Smooth muscle cell (in vitro differentiated cells): Measurements from ENCODE around the gene SFTA2. TPM values are rescaled to one million over a fixed set of nuclear protein-coding genes. Genes with fewer than 3 reads are reported as not detected.
A peak's percentile ranks its signal among the peaks of the same experiment; 100 is the strongest.

ENCODE experiments used
- DNase-seq: peaks from one replicate; lab custom pipeline; 2025; ENCODE audit not compliant: unreplicated experiment; lab: John Stamatoyannopoulos, UW
- H2AFZ ChIP-seq: fragments of 200-600 bp; sonication (generic); 2 replicates; pipeline ENCODE4 v1.6.0; 2016; ENCODE audit warnings: antibody characterized with exemption, low read depth, mild to moderate bottlenecking
- H3F3A ChIP-seq: fragments of 200-600 bp; sonication (generic); 2 replicates; pipeline ENCODE4 v1.6.0; 2017; ENCODE audit warnings: antibody characterized with exemption, low read depth
- H3K27ac ChIP-seq: fragments of 200-600 bp; sonication (generic); 2 replicates; pipeline ENCODE4 v1.5.1; 2016; ENCODE audit warnings: low read depth, mild to moderate bottlenecking
- H3K27me3 ChIP-seq: fragments of 200-600 bp; sonication (generic); 2 replicates; pipeline ENCODE4 v1.6.1; 2016; ENCODE audit warnings: low read depth, mild to moderate bottlenecking
- H3K36me3 ChIP-seq: fragments of 200-600 bp; sonication (generic); 2 replicates; pipeline ENCODE4 v1.5.1; 2016; ENCODE audit warnings: low read depth
- H3K4me1 ChIP-seq: fragments of 200-600 bp; sonication (generic); 2 replicates; pipeline ENCODE4 v1.5.1; 2016; ENCODE audit warnings: low read depth
- H3K4me2 ChIP-seq: fragments of 200-600 bp; sonication (generic); 2 replicates; pipeline ENCODE4 v1.6.0; 2016; ENCODE audit warnings: mild to moderate bottlenecking
- H3K4me3 ChIP-seq: fragments of 200-600 bp; sonication (generic); 2 replicates; pipeline ENCODE4 v1.5.1; 2016; ENCODE audit warnings: mild to moderate bottlenecking
- H3K79me2 ChIP-seq: fragments of 200-600 bp; sonication (generic); 2 replicates; pipeline ENCODE4 v1.6.0; 2016; ENCODE audit warnings: low read depth, mild to moderate bottlenecking
- H3K9ac ChIP-seq: fragments of 200-600 bp; sonication (generic); 2 replicates; pipeline ENCODE4 v1.6.0; 2016; ENCODE audit warnings: low read depth
- H3K9me3 ChIP-seq: fragments of 200-600 bp; sonication (generic); replicated peaks from 2 replicates; pipeline ENCODE4 v1.5.1; 2016; ENCODE audit warnings: low read depth
- H4K20me1 ChIP-seq: fragments of 200-600 bp; sonication (generic); 2 replicates; pipeline ENCODE4 v1.6.0; 2016; ENCODE audit warnings: low read depth
- WGBS: methylation state at CpG from one replicate; pipeline ENCODE4 v1.1.7; 2016; ENCODE audit warnings: low lambda C conversion rate; 5-methylcytosine and 5-hydroxymethylcytosine counted together
- microRNA-seq: library from miRNA; unstranded; fragments of <30 nt; microRNA quantifications from one replicate; pipeline ENCODE4, GENCODE V29; 2016; ENCODE audit warnings: borderline number of aligned reads
- polyA plus RNA-seq: library from polyadenylated mRNA; unstranded; fragments of >200 nt; fragmentation: Nextera tagmentation; extraction: Ambion mirVana; gene quantifications from 2 replicates; pipeline ENCODE4 v1.2.1, GENCODE V29; 2016
- small RNA-seq: library from RNA; depleted of rRNA; stranded (forward); fragments of <200 nt; gene quantifications from one replicate; pipeline ENCODE3, GENCODE V24; 2014
- total RNA-seq: library from RNA; depleted of rRNA; stranded (reverse); fragments of >200 nt; gene quantifications from 2 replicates; pipeline ENCODE4 v1.2.3, GENCODE V29; 2014
- TF ChIP-seq, protein P1 (sequence below): fragments of 200-600 bp; sonication (generic); IDR thresholded peaks from 2 replicates; pipeline ENCODE4 v1.5.1; 2017; ENCODE audit warnings: borderline replicate concordance, mild to moderate bottlenecking, antibody characterized with exemption; ENCODE audit not compliant: insufficient read depth, poor library complexity, severe bottlenecking

SFTA2 gene
- total and polyA plus RNA-seq, 2 experiments from 2014 or later: not detected

DNA sequence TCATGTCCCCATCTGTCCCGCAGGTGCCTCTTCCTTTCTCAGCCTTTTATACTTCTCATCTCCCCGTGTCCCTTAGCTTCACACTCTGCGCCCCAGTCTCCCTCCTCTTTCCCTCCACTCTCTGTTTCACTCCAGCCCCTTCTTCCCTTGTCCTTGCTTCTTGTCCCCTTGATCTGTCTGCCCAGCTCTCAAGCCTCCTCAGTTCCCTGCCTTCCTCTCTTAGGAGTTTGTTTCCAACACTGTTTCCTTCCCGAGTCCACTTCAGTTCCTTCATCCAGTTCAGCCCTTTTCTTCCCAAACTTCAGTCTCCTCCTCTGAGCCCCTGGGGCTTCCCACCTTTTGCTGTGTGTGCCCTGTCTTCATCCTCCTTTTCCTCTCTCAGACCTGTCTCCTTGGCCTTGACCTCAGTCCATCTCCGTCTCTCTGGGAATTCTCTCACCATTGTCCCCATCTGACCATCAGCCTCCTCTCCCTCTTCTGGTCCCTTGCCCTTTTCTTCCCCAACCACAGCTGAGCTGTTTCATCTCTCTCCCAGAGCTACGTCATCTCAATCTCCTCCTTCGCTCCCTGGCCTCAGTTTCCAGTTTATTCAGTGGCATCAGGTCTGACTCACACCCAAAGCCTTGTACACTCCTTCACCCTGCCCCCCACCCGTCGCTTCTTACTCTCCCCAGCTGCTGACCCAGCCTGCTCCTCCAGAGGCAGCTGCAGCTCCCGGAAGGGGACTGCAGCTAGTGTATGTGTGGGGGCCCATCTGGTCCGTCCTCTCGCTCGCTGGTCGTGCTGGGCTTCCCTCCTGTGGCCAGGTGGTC lies 50.4 kb downstream of the SFTA2 start:
- 32% methylated on average over 14 of the region's 14 CpGs for WGBS

More for the DNA sequence above, 50.4 kb downstream of the SFTA2 start:
- Histone ChIP-seq H3K4me2 (peak overlapping the region; percentile 96), H3K9me3 (no peaks in the 10 kb centered on the region), H3F3A (peaks cover 19% of the 10 kb centered on the region), H4K20me1 (peaks cover 14% of the 10 kb centered on the region), H3K4me3 (no peak overlapping the region), H3K27ac (peak overlapping the region; percentile 79), H2AFZ (peak overlapping the region; percentile 12), H3K9ac (no peak overlapping the region), H3K79me2 (peaks cover 19% of the 10 kb centered on the region), H3K4me1 (peaks cover 49% of the 10 kb centered on the region), H3K27me3 (no peaks in the 10 kb centered on the region), H3K36me3 (no peaks in the 10 kb centered on the region)
- TF ChIP-seq, protein P1, sequence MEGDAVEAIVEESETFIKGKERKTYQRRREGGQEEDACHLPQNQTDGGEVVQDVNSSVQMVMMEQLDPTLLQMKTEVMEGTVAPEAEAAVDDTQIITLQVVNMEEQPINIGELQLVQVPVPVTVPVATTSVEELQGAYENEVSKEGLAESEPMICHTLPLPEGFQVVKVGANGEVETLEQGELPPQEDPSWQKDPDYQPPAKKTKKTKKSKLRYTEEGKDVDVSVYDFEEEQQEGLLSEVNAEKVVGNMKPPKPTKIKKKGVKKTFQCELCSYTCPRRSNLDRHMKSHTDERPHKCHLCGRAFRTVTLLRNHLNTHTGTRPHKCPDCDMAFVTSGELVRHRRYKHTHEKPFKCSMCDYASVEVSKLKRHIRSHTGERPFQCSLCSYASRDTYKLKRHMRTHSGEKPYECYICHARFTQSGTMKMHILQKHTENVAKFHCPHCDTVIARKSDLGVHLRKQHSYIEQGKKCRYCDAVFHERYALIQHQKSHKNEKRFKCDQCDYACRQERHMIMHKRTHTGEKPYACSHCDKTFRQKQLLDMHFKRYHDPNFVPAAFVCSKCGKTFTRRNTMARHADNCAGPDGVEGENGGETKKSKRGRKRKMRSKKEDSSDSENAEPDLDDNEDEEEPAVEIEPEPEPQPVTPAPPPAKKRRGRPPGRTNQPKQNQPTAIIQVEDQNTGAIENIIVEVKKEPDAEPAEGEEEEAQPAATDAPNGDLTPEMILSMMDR: no peak
- no peak for DNase-seq

Small RNAs within 50 kb of the gene (microRNA-seq; reads per million reads assigned to microRNA genes)
- gene MIR4640: 7.0 reads per million, percentile 5 among the genes with 10 or more reads in this experiment

Small RNAs within 50 kb of the gene (small RNA-seq; reads per million reads assigned to genes)
- gene RF00019: not detected

Other genes with a start within 250 kb of the SFTA2 start
- 42.7 and 55.3 TPM in 2 replicates for gene PPP1R18, start 245.5 kb downstream of the SFTA2 start, total RNA-seq
- 41.6 and 51.6 TPM in 2 replicates for gene PPP1R18, start 245.5 kb downstream of the SFTA2 start, polyA plus RNA-seq
- gene NRM, start 241.2 kb downstream of the SFTA2 start, total RNA-seq: 14.6 and 25.8 TPM in 2 replicates
- 28.5 and 31.8 TPM in 2 replicates for gene NRM, start 241.2 kb downstream of the SFTA2 start, polyA plus RNA-seq
- gene MDC1, start 214.9 kb downstream of the SFTA2 start, total RNA-seq: 6.9 and 7.0 TPM in 2 replicates
- gene MDC1, start 214.9 kb downstream of the SFTA2 start, polyA plus RNA-seq: 17.1 and 19.0 TPM in 2 replicates
- 1,002 and 1,039 TPM in 2 replicates for gene TUBB, start 211.8 kb downstream of the SFTA2 start, total RNA-seq
- gene TUBB, start 211.8 kb downstream of the SFTA2 start, polyA plus RNA-seq: 855 and 1,009 TPM in 2 replicates
- gene FLOT1, start 189.5 kb downstream of the SFTA2 start, total RNA-seq: 79.8 and 87.6 TPM in 2 replicates
- gene FLOT1, start 189.5 kb downstream of the SFTA2 start, polyA plus RNA-seq: 117 and 146 TPM in 2 replicates
- gene IER3, start 187.6 kb downstream of the SFTA2 start, total RNA-seq: 732 and 736 TPM in 2 replicates
- 708 and 811 TPM in 2 replicates for gene IER3, start 187.6 kb downstream of the SFTA2 start, polyA plus RNA-seq
- 30.7 and 82.6 TPM in 2 replicates for gene DDR1, start 47.7 kb downstream of the SFTA2 start, total RNA-seq
- gene DDR1, start 47.7 kb downstream of the SFTA2 start, polyA plus RNA-seq: 23.8 and 77.3 TPM in 2 replicates
- gene GTF2H4, start 24.0 kb downstream of the SFTA2 start, total RNA-seq: 15.6 and 24.8 TPM in 2 replicates
- gene GTF2H4, start 24.0 kb downstream of the SFTA2 start, polyA plus RNA-seq: 7.2 and 9.5 TPM in 2 replicates
- gene VARS2, start 17.9 kb downstream of the SFTA2 start, total RNA-seq: 15.1 and 18.4 TPM in 2 replicates
- gene VARS2, start 17.9 kb downstream of the SFTA2 start, polyA plus RNA-seq: 15.4 and 19.6 TPM in 2 replicates
- gene MUCL3, start 8.8 kb upstream of the SFTA2 start, total RNA-seq: 0.31 TPM in 1 of 2 replicates, not detected in the other
- not detected in 2 replicates for gene MUCL3, start 8.8 kb upstream of the SFTA2 start, polyA plus RNA-seq
- not detected in 2 replicates for gene MUC21, start 51.5 kb upstream of the SFTA2 start, total RNA-seq
- gene MUC21, start 51.5 kb upstream of the SFTA2 start, polyA plus RNA-seq: not detected in 2 replicates
- not detected in 2 replicates for gene MUC22, start 78.3 kb upstream of the SFTA2 start, total RNA-seq
- not detected in 2 replicates for gene MUC22, start 78.3 kb upstream of the SFTA2 start, polyA plus RNA-seq
- gene C6orf15, start 180.4 kb upstream of the SFTA2 start, total RNA-seq: 0.63 and 0.94 TPM in 2 replicates
- gene C6orf15, start 180.4 kb upstream of the SFTA2 start, polyA plus RNA-seq: 0.52 and 1.5 TPM in 2 replicates
- gene PSORS1C1, start 182.6 kb upstream of the SFTA2 start, total RNA-seq: 2.6 and 6.5 TPM in 2 replicates
- 1.6 and 2.1 TPM in 2 replicates for gene PSORS1C1, start 182.6 kb upstream of the SFTA2 start, polyA plus RNA-seq
- gene CDSN, start 188.3 kb upstream of the SFTA2 start, total RNA-seq: 1.4 and 11.6 TPM in 2 replicates
- 1.2 TPM in 1 of 2 replicates, not detected in the other for gene CDSN, start 188.3 kb upstream of the SFTA2 start, polyA plus RNA-seq
- 0.49 and 0.90 TPM in 2 replicates for gene PSORS1C2, start 206.9 kb upstream of the SFTA2 start, total RNA-seq
- gene PSORS1C2, start 206.9 kb upstream of the SFTA2 start, polyA plus RNA-seq: 0.97 and 1.1 TPM in 2 replicates
- gene CCHCR1, start 225.6 kb upstream of the SFTA2 start, total RNA-seq: 4.9 and 8.2 TPM in 2 replicates
- gene CCHCR1, start 225.6 kb upstream of the SFTA2 start, polyA plus RNA-seq: 15.0 and 25.4 TPM in 2 replicates
- 4.5 and 7.8 TPM in 2 replicates for gene TCF19, start 226.4 kb upstream of the SFTA2 start, total RNA-seq
- gene TCF19, start 226.4 kb upstream of the SFTA2 start, polyA plus RNA-seq: 5.4 and 10.5 TPM in 2 replicates
- gene POU5F1, start 238.5 kb upstream of the SFTA2 start, total RNA-seq: not detected in 2 replicates
- gene POU5F1, start 238.5 kb upstream of the SFTA2 start, polyA plus RNA-seq: 0.25 TPM in 1 of 2 replicates, not detected in the other